GM19438 (cell line): Measurements from ENCODE around the gene CCDC180.
"Not testable (repeated sequence)": the region's sequence is repeated elsewhere in the genome, so short reads cannot be mapped to it uniquely, and the experiment has no call there.

Experiments used
- ATAC-seq: cut with Tn5 transposase; IDR thresholded peaks from one replicate; pipeline ENCODE4 v1.9.1; 2021; ENCODE audit warnings: low read depth; ENCODE audit not compliant: unreplicated experiment

Gene CCDC180

DNA sequence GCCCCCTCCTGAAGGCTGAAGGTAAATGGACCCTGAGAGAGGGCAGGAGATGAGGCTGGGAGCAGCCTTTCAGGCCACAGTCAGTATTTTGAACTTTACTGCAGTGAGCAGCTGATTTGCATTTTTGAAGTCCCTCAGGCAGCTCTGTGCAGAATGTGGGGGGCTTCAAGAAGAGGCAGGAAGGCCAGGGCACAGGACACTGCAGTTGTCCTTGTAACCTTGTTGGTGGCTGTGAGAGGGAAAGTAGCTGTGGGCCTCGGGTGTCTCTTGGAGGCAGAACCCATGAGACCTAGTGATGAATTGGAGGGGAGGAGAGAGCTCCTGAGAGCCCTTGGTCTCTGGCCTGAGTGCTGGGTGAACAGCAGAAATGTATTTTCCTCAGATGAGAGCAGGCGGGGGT lies 2.6 kb downstream of the CCDC180 start:
- ATAC-seq, result no peak

DNA sequence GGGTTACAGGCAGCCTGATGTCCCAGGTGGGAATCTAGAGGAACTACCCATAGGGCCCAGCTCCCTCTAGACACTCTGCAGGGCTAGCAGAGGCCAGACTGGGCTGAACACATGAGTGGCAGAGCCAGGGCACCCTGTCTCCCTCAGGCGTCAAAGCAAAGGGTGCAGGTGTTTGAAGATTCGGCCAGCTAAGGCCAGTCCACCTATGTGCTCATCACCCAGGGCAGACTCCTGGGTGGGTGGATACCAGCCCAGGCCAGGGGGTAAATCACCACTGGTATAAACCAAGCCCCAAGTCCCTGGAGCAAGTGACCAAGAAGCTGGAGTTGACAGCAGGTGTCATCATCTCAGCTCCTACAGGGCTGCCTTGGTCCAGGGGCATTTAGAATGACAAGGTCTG lies 3.4 kb downstream of the CCDC180 start:
- no peak for ATAC-seq

DNA sequence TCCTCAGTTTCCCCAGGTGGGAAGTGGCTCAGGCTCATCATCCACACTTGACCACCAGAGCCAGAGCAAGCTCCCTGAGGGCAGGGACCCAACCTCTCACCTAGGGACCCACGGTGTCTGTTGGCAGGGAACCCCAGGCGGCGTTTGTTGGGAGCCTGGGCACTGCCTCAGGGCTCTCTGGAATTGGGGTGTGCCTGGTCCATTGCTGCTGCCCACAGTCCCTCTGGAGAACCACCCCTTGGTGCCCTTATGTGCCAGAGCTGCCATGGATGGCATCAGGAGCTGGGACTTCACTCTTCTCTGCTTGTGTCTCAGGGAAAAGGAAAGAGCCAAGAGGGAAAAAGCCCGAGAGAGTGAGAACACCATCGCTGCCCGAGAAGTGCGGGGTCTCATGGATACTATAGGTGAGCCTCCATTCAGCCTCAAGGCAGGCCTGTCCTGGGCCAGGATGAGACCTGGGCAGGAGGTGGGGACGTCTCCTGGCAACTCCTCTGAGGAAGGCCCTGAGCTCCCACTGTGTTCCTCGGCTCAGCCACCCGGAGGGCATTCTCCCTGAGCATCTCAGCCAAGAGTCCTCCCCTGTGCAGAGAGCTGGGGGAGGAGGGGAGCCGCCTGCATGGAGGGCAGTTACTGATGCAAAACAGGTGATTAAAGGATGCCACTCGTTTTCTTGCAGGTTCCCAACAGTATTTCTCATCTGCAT lies 4.5 kb downstream of the CCDC180 start:
- ATAC-seq, result no peak

DNA sequence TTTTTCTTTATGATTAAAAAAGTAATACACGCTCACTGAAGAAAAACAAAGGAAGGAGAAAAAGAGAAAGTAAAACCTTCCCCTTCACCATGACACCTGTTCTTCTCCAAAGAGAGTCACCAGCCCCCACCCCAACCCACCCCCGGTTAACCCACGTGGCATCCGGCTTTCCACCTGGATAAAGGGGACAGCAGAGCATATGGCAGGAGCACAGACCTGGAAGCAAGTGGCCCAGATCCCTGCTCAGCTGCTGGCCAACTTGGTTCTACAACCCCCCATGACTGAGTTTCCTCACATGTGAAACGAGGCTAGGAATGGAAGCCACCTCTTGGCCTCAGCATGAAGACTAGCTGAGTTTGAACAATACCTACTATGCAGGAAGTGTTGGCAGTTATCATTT lies 5.1 kb downstream of the CCDC180 start:
- ATAC-seq, result no peak

DNA sequence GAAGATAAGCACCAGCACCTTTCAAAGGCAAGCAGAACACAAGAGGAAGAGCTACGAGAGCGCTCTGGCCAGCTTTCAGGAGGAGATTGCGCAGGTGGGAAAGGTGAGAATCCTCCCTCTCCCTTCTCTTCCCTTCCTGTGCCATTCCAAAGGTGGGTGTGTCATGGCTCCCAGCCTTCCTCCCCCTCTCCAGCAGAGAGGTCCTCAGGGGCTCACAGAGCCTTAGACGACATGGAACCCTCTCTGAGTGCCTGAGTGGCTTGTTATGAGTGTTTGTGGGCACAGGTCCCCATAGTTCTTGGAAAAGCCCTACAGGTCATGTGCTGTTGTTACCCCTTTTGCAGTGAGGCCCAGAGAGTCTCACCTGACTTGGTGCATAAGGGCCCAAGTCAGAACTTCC lies 5.8 kb downstream of the CCDC180 start:
- no peak for ATAC-seq

DNA sequence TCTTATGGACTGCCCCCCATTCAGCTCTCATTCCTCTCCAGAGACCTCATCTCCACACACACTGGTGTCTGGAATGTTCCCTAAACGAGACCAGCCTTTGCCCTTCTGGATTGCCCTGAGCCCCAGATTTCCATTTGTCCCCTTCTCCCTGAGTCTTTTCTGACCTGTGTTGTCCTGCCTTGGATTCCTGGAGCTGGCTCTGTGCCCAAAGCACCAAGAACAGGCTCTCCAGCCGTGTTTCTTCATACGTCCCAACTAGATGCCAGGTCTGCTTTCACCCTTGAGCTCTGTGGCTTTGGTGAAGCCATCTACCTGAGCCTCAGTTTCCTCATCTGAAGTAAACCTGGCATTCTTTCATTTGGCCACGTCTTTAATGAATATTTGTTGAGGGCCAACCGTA lies 6.3 kb downstream of the CCDC180 start:
- no peak for ATAC-seq

DNA sequence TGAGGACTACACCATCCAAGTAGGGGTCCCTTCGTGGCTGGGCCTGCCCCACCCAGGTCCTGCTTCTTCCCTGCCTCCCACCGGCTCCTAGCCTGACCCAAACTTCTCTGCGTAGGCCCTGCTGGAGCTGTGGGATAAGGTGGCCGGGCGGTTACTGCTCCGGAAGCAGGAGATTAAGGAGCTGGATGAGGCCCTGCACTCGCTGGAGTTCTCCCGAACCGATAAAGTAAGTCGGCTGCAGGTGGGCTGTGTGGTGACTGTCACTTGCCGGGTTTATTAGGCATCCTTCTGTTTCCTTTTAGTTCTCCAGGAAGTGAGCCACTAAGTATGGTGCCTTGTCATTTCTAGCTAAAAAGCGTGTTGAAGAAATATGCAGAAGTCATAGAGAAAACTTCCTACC lies 7.0 kb downstream of the CCDC180 start:
- ATAC-seq, result no peak

DNA sequence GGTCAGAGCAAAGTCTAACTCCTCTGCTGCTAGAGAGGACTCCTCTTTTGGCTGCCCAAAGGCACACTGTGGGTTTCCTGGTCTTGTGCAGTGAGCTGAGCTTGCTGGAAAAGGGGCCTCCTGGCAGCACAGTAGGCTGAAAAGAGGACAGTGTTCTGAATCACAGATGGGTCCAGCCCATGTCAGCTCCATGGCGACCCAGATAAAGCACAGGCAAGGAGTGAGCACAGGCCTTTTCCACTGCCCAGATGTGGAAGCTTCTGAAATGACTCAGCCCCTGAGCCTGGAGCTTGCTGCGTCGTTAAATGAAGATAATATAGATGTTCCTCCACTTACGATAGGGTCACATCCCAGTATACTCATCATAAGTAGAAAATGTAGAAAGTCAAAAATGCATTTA lies 8.1 kb downstream of the CCDC180 start:
- no peak for ATAC-seq

DNA sequence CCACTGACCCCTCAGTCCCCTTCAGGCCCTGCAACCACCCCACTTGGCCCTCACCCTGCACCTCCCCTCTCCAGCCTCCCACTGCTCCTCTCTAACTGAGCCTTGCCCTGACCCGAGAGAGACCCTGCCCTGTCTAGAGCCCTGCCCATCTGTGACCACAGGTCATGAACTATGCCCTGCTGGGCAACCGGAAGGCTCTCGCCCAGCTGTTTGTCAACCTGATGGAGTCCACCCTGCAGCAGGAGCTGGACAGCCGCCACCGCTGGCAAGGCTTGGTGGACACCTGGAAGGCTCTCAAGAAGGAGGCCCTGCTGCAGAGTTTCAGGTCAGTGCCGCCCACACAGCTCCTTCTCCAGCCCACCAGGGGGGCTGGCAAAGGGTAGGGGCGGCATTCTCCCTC lies 9.4 kb downstream of the CCDC180 start:
- no peak for ATAC-seq

DNA sequence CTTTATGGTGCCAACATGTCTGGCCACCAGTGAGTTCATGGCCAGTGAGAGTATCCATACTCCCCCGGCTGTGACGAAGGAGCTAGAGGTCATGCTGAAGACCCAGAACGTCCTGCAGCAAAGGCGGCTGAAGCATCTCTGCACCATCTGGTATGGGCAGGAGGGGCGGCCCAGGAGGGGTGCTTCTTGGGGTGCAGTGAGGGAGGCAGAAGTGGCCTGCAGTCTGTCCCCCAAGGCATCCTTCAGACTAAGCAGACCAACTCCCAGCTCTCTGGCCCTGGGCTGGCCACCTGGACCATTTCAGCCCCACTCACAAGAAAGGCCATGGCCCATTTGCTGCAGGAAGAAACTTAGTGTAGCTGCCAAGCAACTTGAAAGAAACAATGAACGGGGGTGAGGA lies 11.0 kb downstream of the CCDC180 start:
- no peak for ATAC-seq

DNA sequence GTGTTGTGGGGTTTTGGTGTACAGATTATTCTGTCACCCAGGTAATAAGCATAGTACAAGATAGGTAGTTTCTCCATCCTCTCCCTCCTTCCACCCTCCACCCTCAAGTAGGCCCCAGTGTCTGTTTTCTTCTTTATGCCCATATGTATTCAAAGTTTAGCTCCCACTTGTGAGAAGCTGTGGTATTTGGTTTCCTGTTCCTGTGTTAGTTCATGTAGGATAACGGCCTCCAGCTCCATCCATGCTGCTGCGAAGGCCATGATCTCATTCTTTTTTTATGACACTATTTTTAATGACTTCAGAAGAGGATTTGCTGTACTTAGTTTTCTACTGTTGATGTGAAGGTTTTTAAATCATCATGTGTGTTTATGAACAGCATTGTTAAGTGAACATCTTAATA lies 11.9 kb downstream of the CCDC180 start:
- ATAC-seq, result no peak

DNA sequence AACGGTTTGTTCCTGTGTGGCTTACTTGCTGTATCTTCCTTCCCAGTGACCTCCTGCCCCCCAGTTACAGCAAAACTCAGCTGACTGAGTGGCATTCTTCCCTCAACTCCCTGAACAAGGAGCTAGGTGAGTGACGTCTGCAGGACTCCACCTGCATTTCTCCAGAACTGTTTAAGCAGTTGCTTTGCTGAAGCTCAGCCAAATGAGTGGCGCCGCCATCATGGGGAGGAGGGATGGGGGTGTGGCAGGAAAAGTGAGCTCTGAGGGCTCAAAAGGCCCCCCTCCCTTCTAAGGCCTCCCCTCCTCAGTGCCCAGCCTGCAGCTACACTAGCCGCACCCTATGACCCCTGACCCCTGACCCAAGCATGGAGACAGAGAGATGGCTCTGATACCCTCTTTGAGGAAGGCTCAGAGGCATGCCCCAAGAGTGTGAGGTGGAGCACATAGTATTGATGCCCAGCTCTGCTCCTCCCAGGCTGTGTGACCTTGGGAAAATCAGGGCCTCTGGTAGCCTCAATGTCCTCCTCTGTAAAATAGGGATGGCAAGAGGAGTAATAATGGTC lies 12.7 kb downstream of the CCDC180 start:
- no peak for ATAC-seq

DNA sequence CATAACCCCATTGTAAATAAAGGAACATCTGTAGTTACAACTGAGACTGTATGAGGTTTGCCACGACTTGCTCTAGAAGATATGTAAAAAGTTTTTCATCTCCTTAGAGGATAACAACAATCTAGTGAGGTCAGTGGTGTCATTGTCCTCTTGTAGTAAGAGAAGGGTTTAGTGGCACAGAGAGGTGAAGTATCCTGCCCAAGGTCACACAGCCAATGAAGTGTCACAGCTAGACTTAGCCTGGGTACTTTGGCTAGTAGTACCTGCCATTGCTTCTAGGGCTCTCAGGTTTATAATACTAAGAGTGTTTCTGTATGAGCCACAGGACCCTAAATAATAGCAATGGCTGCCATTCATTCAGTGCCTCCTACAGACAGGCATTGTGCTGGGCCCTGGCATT lies 13.8 kb downstream of the CCDC180 start:
- no peak for ATAC-seq

DNA sequence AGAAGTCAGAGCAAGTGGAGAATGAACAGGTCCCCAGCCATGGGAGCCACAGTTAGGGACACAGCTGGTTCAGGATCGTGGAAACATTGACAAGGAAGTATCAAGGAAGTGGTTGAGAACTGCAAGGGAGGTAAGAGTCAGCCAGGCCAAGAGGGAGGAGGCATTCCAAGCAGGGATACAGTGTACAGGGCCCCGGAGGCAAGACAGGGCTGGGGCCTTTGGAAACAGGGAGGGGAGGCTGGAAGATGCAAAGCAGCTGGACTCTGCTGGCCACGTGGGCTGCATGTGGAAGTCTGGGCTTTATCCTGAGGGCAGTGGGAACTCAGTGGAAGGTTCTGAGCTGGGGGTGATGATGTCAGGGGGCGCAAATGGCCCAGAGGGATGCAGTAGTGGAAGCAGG lies 14.2 kb downstream of the CCDC180 start:
- no peak for ATAC-seq

DNA sequence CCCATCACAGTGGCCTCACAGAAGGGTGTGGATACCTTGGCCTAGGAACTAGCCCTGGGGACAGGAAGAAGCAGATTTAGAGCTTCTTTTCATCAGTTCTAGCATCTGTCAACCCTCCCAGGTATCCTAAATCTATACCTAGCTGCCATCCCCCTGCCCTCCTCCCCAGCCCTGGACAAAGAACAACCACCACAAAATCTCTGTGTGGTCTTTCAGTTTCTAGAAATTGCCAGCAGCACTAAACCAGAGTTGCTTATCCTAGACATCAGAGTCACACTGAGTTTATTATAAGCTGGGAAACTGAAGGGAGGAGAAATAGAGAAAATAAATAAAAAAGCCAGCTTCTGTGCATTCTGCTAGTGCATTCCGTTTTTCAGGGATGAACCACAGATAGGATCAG lies 14.6 kb downstream of the CCDC180 start:
- ATAC-seq, result no peak

DNA sequence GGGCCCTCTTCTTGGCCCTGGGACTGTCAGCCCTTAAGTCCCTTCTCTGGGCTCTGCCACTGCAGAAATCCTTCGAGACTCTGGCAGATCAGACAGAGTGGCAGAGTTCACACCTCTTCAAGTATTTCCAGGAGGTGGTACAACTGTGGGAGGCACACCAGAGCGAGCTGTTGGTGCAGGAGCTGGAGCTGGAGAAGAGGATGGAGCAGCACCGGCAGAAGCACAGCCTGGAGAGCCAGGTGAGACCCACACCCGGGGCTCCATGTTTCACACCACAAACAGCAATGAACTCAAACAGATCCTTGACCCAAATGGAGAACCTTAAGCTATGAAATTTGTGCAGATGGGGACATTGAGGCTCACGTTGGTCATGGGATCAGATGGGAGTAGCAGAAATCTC lies 17.5 kb downstream of the CCDC180 start:
- no peak for ATAC-seq

DNA sequence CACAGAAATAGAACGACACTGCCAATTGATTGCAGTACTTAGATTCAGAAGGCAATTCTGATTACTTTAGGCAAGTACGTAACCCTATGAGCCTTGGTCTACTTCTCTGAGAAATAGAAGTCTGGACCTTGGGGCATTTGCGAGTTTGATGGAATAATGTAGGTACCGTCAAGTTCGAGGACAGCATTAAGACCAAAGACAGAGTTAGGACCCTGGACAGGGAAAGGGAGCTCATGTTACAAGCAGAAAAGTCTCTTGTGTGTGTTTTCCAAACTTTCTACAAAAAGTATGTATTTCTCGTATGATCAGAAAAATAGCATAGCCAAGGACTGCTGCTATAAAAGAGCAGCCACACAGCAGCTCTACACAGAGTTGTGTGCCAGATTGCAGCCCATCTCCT lies 20.1 kb downstream of the CCDC180 start:
- no peak for ATAC-seq

DNA sequence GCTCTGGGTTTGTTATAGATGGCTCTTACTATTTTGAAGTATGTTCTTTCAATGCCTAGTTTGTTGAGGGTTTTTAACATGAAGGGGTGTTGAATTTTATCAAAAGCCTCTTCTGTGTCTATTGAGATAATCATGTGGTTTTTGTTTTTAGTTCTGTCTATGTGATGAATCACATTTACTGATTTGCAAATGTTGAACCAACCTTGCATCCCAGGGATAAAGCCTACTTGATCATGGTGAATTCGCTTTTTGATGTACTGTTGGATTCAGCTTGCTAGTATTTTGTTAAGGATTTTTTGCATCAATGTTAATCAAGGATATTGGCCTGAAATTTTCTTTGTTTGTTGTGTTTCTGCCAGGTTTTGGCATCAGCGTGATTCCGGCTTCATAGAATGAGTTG lies 25.5 kb downstream of the CCDC180 start:
- ATAC-seq, result no peak

DNA sequence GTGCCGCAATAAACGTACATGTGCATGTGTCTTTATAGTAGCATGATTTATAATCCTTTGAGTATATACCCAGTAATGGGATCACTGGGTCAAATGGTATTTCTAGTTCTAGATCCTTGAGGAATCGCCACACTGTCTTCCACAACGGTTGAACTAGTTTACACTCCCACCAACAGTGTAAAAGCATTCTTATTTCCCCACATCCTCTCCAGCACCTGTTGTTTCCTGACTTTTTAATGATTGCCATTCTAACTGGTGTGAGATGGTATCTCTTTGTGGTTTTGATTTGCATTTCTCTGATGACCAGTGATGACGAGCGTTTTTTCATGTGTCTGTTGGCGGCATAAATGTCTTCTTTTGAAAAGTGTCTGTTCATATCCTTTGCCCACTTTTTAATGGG lies 28.2 kb downstream of the CCDC180 start:
- ATAC-seq, result not testable (repeated sequence)

DNA sequence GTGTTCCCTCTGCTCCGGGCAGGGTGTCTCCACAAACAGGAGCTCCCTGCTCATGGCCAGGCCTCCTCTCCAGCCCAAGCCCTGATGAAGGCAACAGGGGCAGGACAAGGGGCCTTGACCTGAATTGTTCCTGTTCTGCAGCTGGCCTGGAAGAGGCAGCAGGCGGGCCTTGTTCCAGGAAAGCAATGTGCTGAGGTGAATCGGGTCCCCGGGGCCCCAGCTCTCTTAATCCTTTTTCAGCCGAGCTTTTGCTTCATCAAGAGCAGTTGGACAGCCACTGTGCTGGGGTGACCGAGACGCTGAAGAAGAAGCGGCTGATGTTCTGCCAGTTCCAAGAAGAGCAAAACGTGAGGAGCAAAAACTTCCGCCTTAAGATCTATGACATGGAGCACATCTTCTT lies 41.4 kb downstream of the CCDC180 start:
- no peak for ATAC-seq

DNA sequence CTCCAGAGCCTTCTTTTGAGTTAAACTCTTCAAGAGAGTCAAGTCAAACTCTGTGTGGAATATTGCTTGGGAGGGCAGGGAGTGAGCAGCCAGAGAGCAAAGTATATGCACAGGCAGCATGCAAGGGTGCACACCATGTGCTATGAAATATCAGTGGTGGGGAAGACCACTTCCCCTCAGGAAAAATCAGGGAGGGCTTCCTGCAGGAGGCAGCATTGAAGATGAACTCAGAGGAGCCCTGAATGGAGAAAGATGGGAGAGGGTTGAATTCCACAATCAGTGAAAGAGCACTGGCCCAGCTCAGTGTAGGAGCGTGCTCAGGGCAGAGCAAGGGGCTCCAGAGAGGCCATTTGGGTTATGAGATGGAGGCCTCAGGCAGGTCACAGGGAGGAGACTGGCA lies 41.9 kb downstream of the CCDC180 start:
- ATAC-seq, result no peak

DNA sequence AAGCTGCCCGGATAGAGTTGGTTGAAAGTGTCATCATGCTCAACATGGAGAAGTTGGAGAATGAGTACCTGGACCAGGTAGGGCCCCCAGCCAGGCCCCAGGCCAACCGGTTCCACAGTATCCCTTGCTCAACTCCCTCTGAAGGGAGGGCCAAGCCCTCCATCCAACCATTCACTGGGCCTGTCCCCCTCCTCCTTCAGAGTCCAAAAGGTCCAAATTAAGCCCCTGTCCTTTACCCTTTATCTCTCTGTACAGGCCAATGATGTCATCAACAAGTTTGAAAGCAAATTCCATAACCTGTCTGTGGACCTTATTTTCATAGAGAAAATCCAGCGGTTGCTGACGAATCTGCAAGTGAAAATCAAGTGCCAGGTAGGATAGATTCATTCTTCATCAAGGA lies 47.2 kb downstream of the CCDC180 start:
- ATAC-seq, result no peak

DNA sequence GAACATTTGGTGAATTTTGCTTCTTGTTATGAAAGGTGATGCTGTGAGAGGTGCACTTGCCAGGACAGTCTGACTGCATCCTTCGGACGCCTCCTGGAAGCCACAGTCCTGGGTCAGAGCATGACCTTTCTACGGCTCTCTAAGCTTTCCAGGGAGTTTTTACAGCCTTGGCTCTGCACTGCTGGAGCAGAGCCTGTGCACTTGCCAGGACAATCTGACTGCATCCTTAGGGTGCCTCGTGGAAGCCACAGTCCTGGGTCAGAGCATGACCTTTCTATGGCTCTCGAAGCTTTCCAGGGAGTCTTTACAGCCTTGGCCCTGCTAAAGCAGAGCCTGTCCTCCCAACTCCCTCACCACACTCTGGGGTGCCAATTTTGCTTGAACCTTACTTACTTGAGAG lies 49.6 kb downstream of the CCDC180 start:
- ATAC-seq, result no peak
